NCI-H446 (cell line): ENCODE measurements around the gene PNLDC1.
A peak's percentile ranks its signal among the peaks of the same experiment; 100 is the strongest.
"Not testable (repeated sequence)": the region's sequence is repeated elsewhere in the genome, so short reads cannot be mapped to it uniquely, and the experiment has no call there.

Experiments used
- DNase-seq, 2 experiments: peaks; one replicate each; lab custom pipeline; 2025; lab: John Stamatoyannopoulos, UW

Gene PNLDC1

GRCh38 chr6:159778542-159779103 lies 21.5 kb upstream of the PNLDC1 start:
- no peak for DNase-seq

DNA sequence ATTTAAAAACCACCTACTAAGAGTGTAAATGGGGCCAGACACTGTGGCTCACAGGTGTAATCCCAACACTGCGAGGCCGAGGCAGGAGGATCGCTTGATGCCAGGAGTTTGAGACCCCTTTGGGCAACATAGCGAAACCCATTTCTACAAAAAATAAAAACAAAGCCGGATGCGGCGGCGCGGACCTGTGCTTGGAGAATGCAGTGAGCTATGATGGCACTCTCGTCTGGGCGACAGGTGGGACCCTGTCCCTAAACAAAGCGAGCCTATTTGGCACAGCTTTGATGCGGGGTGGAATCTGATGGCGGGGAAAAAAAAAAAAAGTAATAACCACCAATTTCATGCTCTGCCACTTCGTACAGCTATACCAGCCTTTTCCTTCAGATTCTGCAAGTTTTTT lies 11.8 kb upstream of the PNLDC1 start:
- DNase-seq: no peak

- no peak for DNase-seq
Observed at GRCh38 chr6:159788753-159789376, 11.2 kb upstream of the PNLDC1 start.

DNA sequence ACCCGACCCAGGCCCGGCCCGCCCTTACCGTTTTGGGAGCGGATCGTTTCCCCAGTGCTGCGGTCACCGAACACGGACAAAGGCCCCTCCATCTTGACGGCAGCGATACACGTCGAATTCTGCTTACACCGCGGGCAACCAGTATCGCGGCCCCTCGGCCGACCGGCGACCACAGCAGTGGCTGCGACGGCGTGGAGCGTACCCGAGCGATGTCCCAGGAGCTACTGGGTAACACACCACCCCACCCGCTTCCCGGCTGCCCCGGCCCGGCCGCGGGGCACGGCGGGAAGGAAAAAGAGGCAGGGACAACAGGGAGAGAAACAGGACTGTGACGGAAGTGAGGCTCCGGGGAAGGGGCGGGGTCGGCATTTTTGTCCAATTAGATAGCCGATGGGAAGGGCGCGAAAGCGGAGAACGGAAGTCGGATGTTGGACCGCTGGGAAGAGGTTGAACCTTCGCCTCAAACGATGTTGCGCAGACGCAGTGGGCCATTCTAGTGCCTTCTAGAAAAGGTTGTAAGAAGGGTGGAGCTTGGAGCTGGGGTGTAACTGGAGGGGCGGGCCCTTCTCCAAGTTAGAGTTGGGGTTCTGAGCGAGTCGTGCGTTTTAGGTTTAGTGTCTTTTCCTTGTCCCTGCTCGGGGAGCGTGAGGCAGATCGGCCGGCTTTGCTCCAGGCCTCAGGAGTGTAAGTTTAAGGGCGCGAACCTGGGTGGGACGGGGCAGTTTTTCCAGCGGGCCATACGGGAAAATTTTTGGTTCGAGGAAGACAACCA lies 10.5 kb upstream of the PNLDC1 start, which contains the start of gene TCP1:
TCP1 (minus strand) TSS at position 226 of the 772 bp plus-strand sequence; CDS start at position 92, 134 bp downstream.
- peak; percentile 97 to 98 for DNase-seq

- peak; percentile 83 to 95 for DNase-seq
Observed at GRCh38 chr6:159790149-159790955, 9.7 kb upstream of the PNLDC1 start, which contains the start of gene MRPL18. MRPL18 (plus strand) TSS chr6:159790467; CDS start chr6:159790588, 121 bp downstream.

- no peak for DNase-seq
Observed at GRCh38 chr6:159790956-159791598, 9.0 kb upstream of the PNLDC1 start.

DNA sequence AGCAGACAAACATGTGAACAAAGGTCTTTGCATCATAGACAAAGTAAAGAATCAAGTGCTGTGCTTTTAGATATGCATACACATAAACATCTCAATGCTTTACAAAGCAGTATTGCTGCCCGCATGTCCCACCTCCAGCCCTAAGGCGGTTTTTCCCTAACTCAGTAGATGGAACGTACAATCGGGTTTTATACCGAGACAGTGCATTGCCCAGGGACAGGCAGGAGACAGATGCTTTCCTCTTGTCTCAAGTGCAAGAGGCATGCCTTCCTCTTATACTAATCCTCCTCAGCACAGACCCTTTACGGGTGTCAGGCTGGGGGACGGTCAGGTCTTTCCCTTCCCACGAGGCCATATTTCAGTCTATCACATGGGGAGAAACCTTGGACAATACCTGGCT lies 5.1 kb upstream of the PNLDC1 start:
- not testable (repeated sequence) for DNase-seq

DNA sequence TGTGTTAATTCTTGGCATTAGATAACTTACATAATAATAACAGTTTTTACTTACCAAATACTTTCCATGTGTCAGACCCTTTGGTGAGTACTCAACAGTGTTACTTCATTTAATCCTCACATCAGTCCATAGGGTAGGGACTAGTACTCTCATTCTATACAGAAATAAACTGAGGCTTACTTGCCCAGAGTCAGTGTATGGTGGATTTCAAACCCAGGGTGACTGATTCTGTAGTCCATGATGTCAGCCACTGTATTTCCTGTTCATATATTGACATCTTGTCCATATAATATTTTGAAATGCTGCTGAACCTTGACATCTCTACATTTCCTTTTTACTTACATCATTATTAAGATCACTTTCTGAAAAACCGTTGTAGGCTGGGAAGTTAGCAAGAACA lies 2.5 kb upstream of the PNLDC1 start:
- DNase-seq: no peak

DNA sequence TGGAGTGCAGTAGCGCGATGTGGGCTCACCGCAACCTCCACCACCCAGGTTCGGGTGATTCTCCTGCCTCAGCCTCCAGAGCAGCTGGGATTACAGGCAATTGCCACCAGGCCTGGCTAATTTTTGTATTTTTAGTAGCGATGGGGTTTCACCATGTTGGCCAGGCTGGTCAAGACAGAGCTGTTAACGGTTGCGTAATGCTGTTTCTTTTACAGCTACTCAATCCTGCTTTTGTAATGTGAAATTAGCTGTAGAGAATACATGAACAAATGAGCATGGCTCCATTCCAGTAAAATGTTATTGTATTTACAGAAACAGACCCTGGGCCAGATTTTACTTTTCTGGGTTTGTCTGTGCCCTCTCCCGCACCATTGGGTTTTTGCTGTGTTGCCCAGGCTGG lies 1.9 kb downstream of the PNLDC1 start:
- no peak for DNase-seq

GRCh38 chr6:159804504-159804903 lies 4.4 kb downstream of the PNLDC1 start:
- DNase-seq: no peak

DNA sequence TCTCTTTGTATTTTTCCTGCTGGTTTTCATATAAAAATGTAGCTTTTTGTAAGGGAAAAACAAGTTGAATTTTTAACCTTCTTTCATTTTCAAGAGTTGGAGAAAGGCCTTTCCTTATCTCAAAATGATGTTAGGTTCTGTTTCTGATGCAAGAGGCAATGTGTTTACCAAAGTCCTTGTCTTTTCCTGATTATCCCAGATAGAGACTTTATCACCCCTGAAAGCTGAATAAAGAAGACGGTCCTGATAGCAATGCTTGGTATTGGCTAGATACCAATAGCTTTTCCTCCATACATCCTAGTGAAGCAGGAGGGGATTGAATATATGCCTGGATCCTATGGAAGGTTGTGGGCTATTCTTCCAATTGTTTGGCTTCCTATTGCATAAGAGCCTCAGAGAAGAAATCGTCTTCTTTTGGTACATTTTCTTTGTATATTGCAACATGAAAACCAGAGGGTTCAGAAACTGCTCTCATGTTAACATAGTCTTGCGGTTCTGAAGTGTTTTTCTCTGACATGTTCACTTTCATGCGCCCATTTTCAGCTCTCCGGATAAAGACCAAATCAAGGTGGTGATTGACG lies 5.5 kb downstream of the PNLDC1 start:
- no peak for DNase-seq

GRCh38 chr6:159806021-159806458 lies 6.0 kb downstream of the PNLDC1 start:
- DNase-seq: no peak

DNA sequence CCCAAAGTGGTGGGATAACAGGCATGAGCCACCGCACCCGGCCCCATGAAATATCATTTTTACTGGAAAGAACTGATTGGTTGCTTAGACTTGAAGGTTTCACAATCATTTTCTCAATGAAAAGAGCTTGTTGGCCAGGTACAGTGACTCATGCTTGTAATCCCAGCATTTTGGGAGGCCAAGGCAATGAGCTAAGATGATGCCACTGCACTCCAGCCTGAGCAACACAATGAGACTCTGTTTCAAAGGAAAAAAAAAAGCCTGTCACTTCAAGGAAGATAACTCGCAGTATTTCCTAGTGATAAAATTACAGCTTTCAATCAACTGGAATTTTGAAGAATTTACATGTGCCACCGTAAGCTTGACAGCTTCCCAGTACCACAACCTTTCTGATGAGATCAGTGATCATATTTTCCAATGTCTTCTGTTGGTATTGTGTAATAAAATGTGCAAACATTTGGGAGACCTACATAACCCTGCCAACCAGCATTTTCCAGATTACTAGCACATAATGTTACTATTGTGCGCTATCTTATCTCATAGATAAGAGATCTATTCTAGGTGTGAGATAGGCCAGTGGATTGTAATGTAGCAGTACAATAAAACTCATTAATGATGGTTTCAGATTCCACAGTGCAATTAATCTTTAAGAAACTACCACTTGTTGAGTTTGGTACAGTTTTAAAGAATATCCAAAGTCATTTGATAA lies 7.2 kb downstream of the PNLDC1 start:
- no peak for DNase-seq

DNA sequence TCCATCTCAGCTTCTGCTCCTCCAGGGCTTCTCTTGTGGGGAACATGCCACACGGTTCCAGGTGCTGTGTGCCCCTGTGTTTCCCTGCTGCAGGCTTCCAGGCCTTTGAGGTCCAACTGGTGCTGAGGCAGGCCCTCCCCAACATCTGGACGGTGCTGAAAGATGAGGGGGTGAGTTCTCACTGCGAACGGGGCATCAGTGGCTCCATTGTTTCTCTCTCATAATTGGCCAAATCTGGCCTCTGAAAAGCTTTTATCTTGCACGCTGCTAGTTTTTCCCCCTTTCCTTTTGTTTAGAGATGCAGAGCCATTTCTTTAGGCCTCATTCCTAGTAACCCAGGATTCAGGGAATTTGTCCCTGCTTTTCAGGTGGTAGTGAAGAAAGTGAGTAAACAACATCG lies 8.6 kb downstream of the PNLDC1 start:
- no peak for DNase-seq

DNA sequence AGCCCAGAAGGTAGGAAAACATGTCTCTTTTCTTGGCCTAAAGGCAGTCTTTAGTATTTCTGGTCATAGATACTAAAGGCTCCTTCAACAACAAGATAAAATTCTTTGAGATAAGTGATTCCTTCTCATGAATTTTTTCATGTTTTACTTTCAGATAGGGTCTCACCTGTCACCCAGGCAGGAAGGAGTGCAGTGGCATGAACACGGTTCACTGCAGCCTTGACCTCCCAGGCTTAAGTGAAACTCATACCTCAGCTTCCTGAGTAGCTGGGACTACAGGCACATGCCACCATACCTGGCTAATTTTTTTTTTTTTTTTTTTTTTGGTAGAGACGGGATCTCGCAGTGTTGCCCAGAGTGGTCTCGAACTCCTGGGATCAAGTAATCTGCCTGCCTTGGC lies 9.1 kb downstream of the PNLDC1 start:
- no peak for DNase-seq

GRCh38 chr6:159813781-159814180 lies 13.7 kb downstream of the PNLDC1 start:
- no peak for DNase-seq

DNA sequence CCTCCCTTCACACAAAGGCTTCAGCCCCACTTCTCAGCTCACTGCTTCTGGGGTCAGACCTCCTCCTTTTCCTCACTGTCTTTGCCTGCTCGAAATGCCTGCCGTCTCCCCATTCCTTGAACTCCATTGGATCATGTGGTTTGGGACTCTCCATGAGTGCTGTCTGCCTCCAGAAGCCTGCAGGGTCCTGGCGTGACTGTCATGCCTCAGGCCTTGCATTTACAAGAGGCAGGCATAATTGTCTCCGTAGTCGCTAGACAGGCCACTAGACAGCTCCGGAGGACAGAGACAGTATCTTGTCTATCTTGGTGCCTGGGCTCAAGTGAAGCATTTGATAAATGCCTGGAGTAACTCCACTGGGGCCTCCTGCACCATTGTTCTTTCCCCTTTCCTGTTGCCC lies 15.3 kb downstream of the PNLDC1 start:
- DNase-seq: no peak

GRCh38 chr6:159816775-159817174 lies 16.7 kb downstream of the PNLDC1 start:
- DNase-seq: not testable (repeated sequence)

- no peak for DNase-seq
Observed at GRCh38 chr6:159817951-159818739, 18.1 kb downstream of the PNLDC1 start.

DNA sequence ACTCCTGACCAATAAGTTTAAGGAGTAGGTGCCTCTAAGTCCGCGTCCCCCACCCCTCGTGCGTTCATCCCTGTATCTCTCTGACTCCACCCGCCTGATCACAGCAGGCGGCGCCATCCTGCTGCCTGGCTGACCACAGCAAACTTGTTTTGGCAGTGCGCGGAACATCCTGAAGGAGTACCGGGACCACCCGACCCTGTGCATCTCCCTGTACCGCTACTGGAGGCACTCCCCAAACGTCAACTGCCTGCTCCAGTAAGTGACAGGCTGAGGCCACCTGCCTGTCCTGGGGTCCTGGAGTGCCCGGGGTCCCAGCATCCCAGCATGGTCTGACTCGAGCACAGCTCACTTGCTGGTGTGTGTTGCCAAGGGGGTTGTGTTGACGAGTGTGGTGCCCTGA lies 19.0 kb downstream of the PNLDC1 start:
- no peak for DNase-seq
